DMS53 treated with DMSO at 0.1 percent for 48 hours (cell line): ENCODE data around the gene OASL.

Experiments
- DNase-seq: peaks from one replicate; lab custom pipeline; 2025; ENCODE audit not compliant: unreplicated experiment; lab: John Stamatoyannopoulos, UW

OASL gene

GRCh38 chr12:120970310-120970709, 68.7 kb downstream of the OASL start:
- no peak for DNase-seq
